Smooth muscle cell (in vitro differentiated cells): ENCODE measurements around the gene NEURL1B. TPM values are rescaled to one million over a fixed set of nuclear protein-coding genes. Genes with fewer than 3 reads are reported as not detected.

Source experiments
- DNase-seq: peaks from one replicate; lab custom pipeline; 2025; ENCODE audit not compliant: unreplicated experiment; lab: John Stamatoyannopoulos, UW
- H2AFZ ChIP-seq: fragments of 200-600 bp; sonication (generic); 2 replicates; pipeline ENCODE4 v1.6.0; 2016; ENCODE audit warnings: antibody characterized with exemption, low read depth, mild to moderate bottlenecking
- H3F3A ChIP-seq: fragments of 200-600 bp; sonication (generic); 2 replicates; pipeline ENCODE4 v1.6.0; 2017; ENCODE audit warnings: antibody characterized with exemption, low read depth
- H3K27ac ChIP-seq: fragments of 200-600 bp; sonication (generic); 2 replicates; pipeline ENCODE4 v1.5.1; 2016; ENCODE audit warnings: low read depth, mild to moderate bottlenecking
- H3K27me3 ChIP-seq: fragments of 200-600 bp; sonication (generic); 2 replicates; pipeline ENCODE4 v1.6.1; 2016; ENCODE audit warnings: low read depth, mild to moderate bottlenecking
- H3K36me3 ChIP-seq: fragments of 200-600 bp; sonication (generic); 2 replicates; pipeline ENCODE4 v1.5.1; 2016; ENCODE audit warnings: low read depth
- H3K4me1 ChIP-seq: fragments of 200-600 bp; sonication (generic); 2 replicates; pipeline ENCODE4 v1.5.1; 2016; ENCODE audit warnings: low read depth
- H3K4me2 ChIP-seq: fragments of 200-600 bp; sonication (generic); 2 replicates; pipeline ENCODE4 v1.6.0; 2016; ENCODE audit warnings: mild to moderate bottlenecking
- H3K4me3 ChIP-seq: fragments of 200-600 bp; sonication (generic); 2 replicates; pipeline ENCODE4 v1.5.1; 2016; ENCODE audit warnings: mild to moderate bottlenecking
- H3K79me2 ChIP-seq: fragments of 200-600 bp; sonication (generic); 2 replicates; pipeline ENCODE4 v1.6.0; 2016; ENCODE audit warnings: low read depth, mild to moderate bottlenecking
- H3K9ac ChIP-seq: fragments of 200-600 bp; sonication (generic); 2 replicates; pipeline ENCODE4 v1.6.0; 2016; ENCODE audit warnings: low read depth
- H3K9me3 ChIP-seq: fragments of 200-600 bp; sonication (generic); replicated peaks from 2 replicates; pipeline ENCODE4 v1.5.1; 2016; ENCODE audit warnings: low read depth
- H4K20me1 ChIP-seq: fragments of 200-600 bp; sonication (generic); 2 replicates; pipeline ENCODE4 v1.6.0; 2016; ENCODE audit warnings: low read depth
- CTCF ChIP-seq: fragments of 200-600 bp; sonication (generic); IDR thresholded peaks from 2 replicates; pipeline ENCODE4 v1.5.1; 2017; ENCODE audit warnings: borderline replicate concordance, mild to moderate bottlenecking, antibody characterized with exemption; ENCODE audit not compliant: insufficient read depth, poor library complexity, severe bottlenecking
- WGBS: methylation state at CpG from one replicate; pipeline ENCODE4 v1.1.7; 2016; ENCODE audit warnings: low lambda C conversion rate; 5-methylcytosine and 5-hydroxymethylcytosine counted together
- polyA plus RNA-seq: library from polyadenylated mRNA; unstranded; fragments of >200 nt; fragmentation: Nextera tagmentation; extraction: Ambion mirVana; gene quantifications from 2 replicates; pipeline ENCODE4 v1.2.1, GENCODE V29; 2016
- total RNA-seq: library from RNA; depleted of rRNA; stranded (reverse); fragments of >200 nt; gene quantifications from 2 replicates; pipeline ENCODE4 v1.2.3, GENCODE V29; 2014

The NEURL1B gene
- total and polyA plus RNA-seq, 2 experiments from 2014 or later: 3.7 to 10.0 TPM

DNA sequence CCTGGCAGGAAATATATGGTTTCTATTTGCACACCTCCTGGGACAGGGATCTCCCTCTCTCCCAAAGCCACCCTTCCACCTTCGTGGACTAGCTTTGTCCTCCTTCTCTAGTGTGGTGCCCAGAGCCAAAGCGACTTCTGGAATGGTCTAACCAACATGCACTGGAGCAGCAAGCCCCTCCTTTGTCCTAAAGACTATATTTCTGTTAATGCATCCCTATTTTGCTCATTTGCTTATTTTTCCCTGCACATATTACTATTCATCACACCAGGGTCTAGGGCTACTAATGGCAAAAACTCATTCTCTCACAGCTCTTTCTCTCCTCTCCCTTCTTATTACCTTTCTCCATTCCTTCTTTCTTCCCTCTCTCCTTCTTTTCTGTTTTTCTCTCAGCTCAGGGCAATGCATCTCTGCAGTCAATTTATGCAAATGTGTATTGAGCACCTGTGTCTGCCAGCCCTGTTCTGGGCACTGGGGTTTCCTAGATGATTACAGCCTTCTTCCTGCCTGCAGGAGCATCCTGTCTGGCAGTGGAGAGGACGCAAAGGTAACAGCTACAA is 2.8 kb upstream of the NEURL1B start:
- Histone ChIP-seq H3K4me3 (no peak overlapping the region), H2AFZ (no peak overlapping the region), H3K9ac (no peak overlapping the region), H3K9me3 (no peaks in the 10 kb centered on the region), H4K20me1 (peaks cover 12% of the 10 kb centered on the region), H3K4me2 (no peak overlapping the region), H3K4me1 (peaks cover 11% of the 10 kb centered on the region), H3F3A (peaks cover 14% of the 10 kb centered on the region), H3K79me2 (peaks cover 20% of the 10 kb centered on the region), H3K27ac (no peak overlapping the region), H3K27me3 (no peaks in the 10 kb centered on the region), H3K36me3 (no peaks in the 10 kb centered on the region)
- WGBS: 87% methylated on average over 3 of the region's 3 CpGs
- no peak for DNase-seq
- TF ChIP-seq CTCF: no peak

- H3K4me2 ChIP-seq: peak overlapping the region; percentile 94
- peak overlapping the region; percentile 97 for H2AFZ ChIP-seq
- peaks cover 20% of the 10 kb centered on the region for H4K20me1 ChIP-seq
- no peak for TF ChIP-seq CTCF
- no peaks in the 10 kb centered on the region for H3K27me3 ChIP-seq
- H3F3A ChIP-seq: peaks cover 14% of the 10 kb centered on the region
- 87% methylated on average over 5 of the region's 5 CpGs for WGBS
- no peaks in the 10 kb centered on the region for H3K9me3 ChIP-seq
- peak overlapping the region; percentile 49 for H3K9ac ChIP-seq
- no peak for DNase-seq
- no peak overlapping the region for H3K4me3 ChIP-seq
- no peaks in the 10 kb centered on the region for H3K36me3 ChIP-seq
- peaks cover 15% of the 10 kb centered on the region for H3K4me1 ChIP-seq
- peaks cover 33% of the 10 kb centered on the region for H3K79me2 ChIP-seq
- H3K27ac ChIP-seq: no peak overlapping the region
Measured at GRCh38 chr5:172640139-172640538, 924 bp upstream of the NEURL1B start.

DNA sequence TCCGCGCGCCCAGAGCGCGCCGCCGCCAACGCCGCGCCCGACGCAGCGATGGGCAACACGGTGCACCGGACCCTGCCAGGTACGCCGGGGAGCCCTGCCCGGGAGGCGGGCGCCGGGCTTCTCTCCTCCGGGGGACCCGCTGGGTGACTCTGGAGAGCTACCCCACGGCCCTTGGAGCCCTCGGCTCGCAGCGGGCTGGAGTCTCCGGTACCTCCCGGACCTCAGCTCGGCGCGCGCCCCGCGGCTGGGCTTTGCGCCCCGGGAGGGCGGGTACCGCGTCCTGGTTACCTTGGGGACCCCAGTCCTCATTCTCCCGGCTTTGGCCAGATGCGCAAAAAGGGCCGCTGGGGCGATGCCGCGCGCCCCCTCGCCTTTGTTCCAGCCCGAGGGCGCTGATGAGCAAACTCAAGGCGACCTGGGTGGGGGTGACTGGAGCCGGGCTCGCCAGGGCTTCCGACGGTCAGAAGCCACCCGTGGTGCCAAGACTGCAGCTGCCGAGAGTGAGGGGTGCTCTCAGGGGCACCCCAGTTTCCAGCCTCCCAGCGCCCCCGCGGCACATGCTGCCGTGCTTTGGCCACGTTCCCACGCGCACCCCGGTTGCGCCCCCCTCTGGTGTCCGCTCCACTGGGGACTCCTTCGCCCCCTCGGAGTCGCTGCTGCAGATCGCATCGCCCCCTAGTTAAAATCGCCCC is 442 bp downstream of the NEURL1B start:
- H3K9me3 ChIP-seq: no peaks in the 10 kb centered on the region
- no peak for DNase-seq
- peak overlapping the region; percentile 94 for H3K4me2 ChIP-seq
- H3K79me2 ChIP-seq: peaks cover 40% of the 10 kb centered on the region
- peaks cover 17% of the 10 kb centered on the region for H3K4me1 ChIP-seq
- H2AFZ ChIP-seq: peak overlapping the region; percentile 69
- H3K4me3 ChIP-seq: peak overlapping the region; percentile 76
- no peaks in the 10 kb centered on the region for H3K36me3 ChIP-seq
- 4% methylated on average over 68 of the region's 73 CpGs for WGBS
- H3F3A ChIP-seq: peaks cover 14% of the 10 kb centered on the region
- H3K9ac ChIP-seq: peak overlapping the region; percentile 60
- H4K20me1 ChIP-seq: peaks cover 20% of the 10 kb centered on the region
- H3K27ac ChIP-seq: no peak overlapping the region
- no peaks in the 10 kb centered on the region for H3K27me3 ChIP-seq
- peak; percentile 19 for TF ChIP-seq CTCF
